Measurements from ENCODE around the gene MAST4. TPM values are rescaled to one million over a fixed set of nuclear protein-coding genes. Genes with fewer than 3 reads are reported as not detected.

The MAST4 gene
- total and polyA plus RNA-seq, 2 of the 4 experiments (the other 2 are of a cell fraction): 4.8 to 6.8 TPM

DNA sequence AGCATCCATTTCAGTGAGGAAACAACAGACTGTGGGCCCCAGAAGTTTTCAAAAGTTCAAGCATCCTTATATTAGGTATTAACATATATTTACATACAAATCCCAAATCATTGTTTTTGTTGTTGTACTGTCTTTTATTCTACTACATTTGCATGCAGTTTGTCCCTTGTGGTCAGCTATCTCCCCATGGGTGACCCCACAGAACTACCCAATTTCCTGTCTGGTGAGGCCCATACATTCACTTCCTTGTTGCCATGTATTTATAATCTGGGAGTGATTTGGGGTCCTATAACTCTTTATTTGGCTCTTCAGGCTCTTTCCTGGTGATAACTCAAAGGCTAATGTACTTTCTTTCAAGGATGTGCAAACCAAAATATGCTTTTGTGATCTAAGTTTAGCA, 603.7 kb downstream of the MAST4 start:
- Histone ChIP-seq H3K9ac (ENCODE audit: low read depth, low read length) (no peak overlapping the region), H3K9me3 (ENCODE audit: control insufficient read depth, insufficient read depth, low read length) (no peaks in the 10 kb centered on the region), H4K5ac (ENCODE audit: low read depth, low read length) (no peak overlapping the region), H4K8ac (ENCODE audit: low read depth in 2 of 2, low read length in 2 of 2) (no peak overlapping the region), H3K27ac (ENCODE audit: insufficient read depth, low read length) (no peak overlapping the region), H2BK5ac (ENCODE audit: low read depth, low read length, poor library complexity, severe bottlenecking) (no peak overlapping the region), H3K4ac (ENCODE audit: low read depth, low read length) (no peak overlapping the region), H2AK9ac (replicated peaks; ENCODE audit: low read depth, low read length, poor library complexity) (no peak overlapping the region), H2BK15ac (ENCODE audit: low read depth, low read length) (no peak overlapping the region), H3K18ac (ENCODE audit: low read depth, low read length) (no peak overlapping the region), H3K4me3 (ENCODE audit: insufficient read depth, low read depth, low read length) (no peak overlapping the region), H3K56ac (ENCODE audit: extremely low read depth, insufficient read depth, low read length) (no peak overlapping the region), H4K91ac (ENCODE audit: insufficient read depth, low read depth, low read length) (no peak overlapping the region), H3K79me1 (ENCODE audit: low read depth in 1 of 2, low read length in 2 of 2) (no peaks in the 10 kb centered on the region), H2AK5ac (ENCODE audit: low read depth, low read length) (no peak overlapping the region), H2BK120ac (ENCODE audit: low read depth, low read length) (no peak overlapping the region), H3K27me3 (ENCODE audit: control insufficient read depth, insufficient read depth, low read length) (0 out of 2 replicates have a peak, but pooled peaks cover 2% of the 10 kb centered on the region), H3K4me1 (ENCODE audit: control insufficient read depth, insufficient read depth, low read length) (no peaks in the 10 kb centered on the region), H2BK20ac (ENCODE audit: low read depth, low read length) (no peak overlapping the region), H2AFZ (replicated peaks; ENCODE audit: low read length, poor library complexity) (no peak overlapping the region), H3K4me2 (ENCODE audit: low read depth, low read length) (no peak overlapping the region), H4K20me1 (ENCODE audit: insufficient read depth, low read length) (no peaks in the 10 kb centered on the region), H3K36me3 (ENCODE audit: control insufficient read depth, insufficient read depth, low read length) (no peaks in the 10 kb centered on the region), H3K14ac (replicated peaks; ENCODE audit: low read depth, low read length) (no peak overlapping the region), H3K9me1 (ENCODE audit: insufficient read depth, low read length) (no peaks in the 10 kb centered on the region; the same call in 1 of the 2 replicates), H3K23ac (ENCODE audit: low read depth, low read length) (no peak overlapping the region)
- dilution Hi-C loops (cut with HindIII; ENCODE audit: low sequenced_read_pairs, unreplicated experiment): no loop called here
- DNase-seq (no peak), ATAC-seq (ENCODE audit: low read depth) (no peak)
- intact Hi-C loops (cut with micrococcal nuclease): no loop called here
- BruUV-seq (replicated peaks): no TSS peak
- TF ChIP-seq RAD21 (IDR thresholded peaks at IDR 0.05; ENCODE audit: low read length): no peak
- TF ChIP-seq MAZ (IDR thresholded peaks at IDR 0.05; ENCODE audit: borderline replicate concordance, low read depth, low read length): no peak
- no peak for TF ChIP-seq BHLHE40 (IDR thresholded peaks at IDR 0.05; ENCODE audit: low read depth, low read length)
- TF ChIP-seq, protein P1, sequence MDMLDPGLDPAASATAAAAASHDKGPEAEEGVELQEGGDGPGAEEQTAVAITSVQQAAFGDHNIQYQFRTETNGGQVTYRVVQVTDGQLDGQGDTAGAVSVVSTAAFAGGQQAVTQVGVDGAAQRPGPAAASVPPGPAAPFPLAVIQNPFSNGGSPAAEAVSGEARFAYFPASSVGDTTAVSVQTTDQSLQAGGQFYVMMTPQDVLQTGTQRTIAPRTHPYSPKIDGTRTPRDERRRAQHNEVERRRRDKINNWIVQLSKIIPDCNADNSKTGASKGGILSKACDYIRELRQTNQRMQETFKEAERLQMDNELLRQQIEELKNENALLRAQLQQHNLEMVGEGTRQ (IDR thresholded peaks at IDR 0.05; ENCODE audit: low read depth, low read length): no peak
- TF ChIP-seq CEBPB (IDR thresholded peaks at IDR 0.05; ENCODE audit: low read depth, low read length): no peak
- no peak for TF ChIP-seq RCOR1 (IDR thresholded peaks at IDR 0.05; ENCODE audit: insufficient replicate concordance, low read length)
- no peak for TF ChIP-seq FOS (IDR thresholded peaks at IDR 0.05; ENCODE audit: low read depth, low read length)
- in situ Hi-C loops (cut with MboI; ENCODE audit: low sequenced_read_pairs): loop anchor here (25.0 kb wide), 1 partner anchor 888 kb away; no protein-coding TSS in a partner anchor
- ChIA-PET POLR2A (ENCODE audit: unreplicated experiment) (no interaction called here), CTCF (no interaction called here)

Measured in IMR-90 (cell line).